KG1 (cell line): ENCODE results near the gene PTPN5.
A peak's percentile ranks its signal among the peaks of the same experiment; 100 is the strongest.
"Not testable (repeated sequence)": the region's sequence is repeated elsewhere in the genome, so short reads cannot be mapped to it uniquely, and the experiment has no call there.

Experiments
- DNase-seq: peaks from one replicate; lab custom pipeline; 2025; lab: John Stamatoyannopoulos, UW

PTPN5 gene

DNA sequence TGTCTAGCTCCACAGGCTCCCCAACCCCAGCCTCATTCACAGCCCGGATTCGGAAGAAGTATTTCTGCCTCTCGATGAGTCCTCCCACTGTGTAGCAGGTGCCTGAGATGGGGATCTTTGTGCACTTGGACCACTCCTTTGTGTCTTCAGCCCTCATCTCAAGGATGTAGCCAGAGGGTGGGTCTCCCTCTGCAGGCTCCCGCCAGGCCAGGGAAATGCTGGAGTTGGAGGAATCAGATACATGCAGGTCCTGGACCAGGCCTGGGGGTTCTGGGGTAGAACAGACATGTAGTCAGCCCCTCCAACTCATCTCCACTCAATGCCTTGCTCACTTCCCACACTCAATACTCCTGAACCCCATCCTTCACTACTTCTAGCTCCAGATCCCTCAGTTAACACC is 82.2 kb downstream of the PTPN5 start:
- DNase-seq = no peak

DNA sequence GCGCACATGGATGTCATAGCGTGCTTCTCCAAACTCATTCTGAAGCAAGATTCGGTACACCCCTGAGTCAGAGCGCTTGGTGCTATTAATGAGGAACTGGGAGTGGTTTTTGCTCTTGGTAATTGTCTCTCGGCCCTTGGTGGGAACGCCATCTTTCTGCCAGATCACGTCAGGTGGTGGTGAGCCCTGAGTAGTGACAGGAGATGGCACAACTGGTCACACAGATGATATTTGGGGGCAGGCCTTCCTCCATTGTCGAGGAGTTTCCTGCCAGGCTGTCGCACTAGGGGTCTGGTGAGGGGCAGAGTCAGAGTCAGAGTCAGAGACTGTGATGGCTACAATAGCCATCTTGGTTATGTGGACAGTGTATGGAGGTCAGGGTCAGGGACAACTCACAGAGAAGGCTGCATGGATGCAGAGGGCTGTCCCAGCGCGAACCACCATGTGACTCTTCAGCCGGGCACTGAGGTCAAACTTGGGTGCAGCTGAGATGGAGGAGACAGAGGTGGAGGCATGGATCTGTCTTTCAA is 83.7 kb downstream of the PTPN5 start:
- DNase-seq = no peak

DNA sequence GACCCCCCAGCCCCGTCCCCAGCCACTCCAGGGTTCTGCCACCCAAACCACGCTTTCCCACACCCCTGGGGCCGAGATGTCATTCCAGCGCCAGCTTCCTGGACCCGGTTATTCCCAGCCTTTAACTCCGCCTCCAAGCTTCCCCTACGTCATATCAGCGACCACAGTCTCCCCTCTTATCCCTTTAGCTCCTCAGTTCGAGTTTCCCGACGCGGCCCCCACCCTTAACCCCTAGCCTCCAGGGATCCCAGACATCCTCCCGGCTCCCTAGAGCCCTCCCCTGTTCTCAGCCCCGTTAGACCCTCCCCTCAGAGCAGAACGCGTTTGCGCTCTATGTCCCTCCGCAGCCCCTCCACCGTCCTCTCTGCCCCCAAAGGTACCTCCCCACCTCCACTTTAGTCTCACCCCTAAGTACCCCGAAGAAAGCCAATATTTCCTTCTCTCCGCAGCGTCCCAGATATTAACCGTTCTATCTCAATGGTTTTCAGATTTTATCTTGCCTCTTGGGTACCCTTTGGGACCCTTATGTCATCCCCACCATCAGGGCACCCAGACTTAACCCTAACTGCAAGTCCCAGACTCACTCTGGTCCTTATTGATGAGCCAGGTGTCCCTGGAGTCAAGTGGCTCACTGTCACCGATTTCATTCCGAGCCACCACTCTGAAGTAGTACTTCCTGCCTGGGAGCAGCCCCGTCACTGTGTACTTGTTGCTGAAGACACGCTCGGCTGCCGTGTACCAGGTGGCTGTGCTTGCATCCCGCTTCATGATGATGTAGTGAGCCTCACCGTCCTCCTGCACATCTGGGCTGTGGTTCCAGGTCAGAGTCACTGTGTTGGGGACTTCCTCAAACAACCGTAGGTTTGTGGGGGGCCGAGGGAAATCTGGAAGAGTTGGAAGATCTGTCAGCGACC is 85.0 kb downstream of the PTPN5 start:
- DNase-seq = no peak

DNA sequence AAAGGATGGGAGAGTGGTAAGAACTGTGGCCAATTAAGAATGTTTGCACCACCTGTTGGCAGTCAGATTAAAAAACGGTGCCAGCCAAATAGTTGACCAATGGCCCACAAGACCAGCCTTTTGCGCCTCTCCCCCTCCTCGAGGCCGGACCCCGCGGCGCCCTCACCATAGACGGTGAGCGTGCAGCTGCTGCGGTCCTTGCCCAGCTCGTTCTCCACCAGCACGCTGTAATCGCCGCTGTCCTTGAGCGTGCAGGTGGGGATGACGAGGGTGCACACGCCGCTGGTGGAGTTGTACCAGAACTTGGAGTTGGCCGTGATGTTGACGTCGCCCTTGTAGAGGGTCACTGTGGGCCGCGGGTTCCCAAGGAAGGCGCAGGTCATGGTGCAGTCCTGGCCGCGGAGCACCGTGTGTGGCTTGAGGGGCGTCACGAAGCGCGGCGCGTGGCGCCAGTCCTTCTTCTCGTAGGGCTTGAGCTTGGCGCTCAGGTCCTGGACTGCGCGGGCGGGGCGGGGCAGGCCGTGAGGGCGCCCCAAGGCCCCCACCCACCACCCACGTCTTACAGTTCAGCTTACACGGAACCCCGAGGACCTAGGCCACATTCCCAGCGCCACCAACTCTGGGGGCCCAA is 85.8 kb downstream of the PTPN5 start:
- no peak for DNase-seq

DNA sequence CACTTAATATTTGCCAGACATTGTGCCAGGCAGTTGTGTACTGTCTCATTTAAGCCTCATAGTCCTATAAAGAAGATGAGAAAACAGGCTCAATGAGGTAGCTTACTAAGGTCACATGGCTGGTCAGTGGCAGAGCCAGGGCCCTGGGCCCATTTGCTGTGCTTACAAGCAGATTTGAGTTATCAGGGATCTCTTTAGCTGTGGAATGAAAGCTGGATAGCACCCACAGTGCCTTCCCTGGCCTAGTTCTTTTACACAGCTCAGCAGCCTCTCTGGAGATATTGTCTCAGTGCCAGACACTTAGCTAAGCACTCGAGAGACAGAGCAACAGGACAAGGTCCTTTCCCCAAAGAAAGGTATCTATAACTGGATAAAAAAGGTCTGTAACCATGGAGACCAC is 86.9 kb downstream of the PTPN5 start:
- DNase-seq = no peak

DNA sequence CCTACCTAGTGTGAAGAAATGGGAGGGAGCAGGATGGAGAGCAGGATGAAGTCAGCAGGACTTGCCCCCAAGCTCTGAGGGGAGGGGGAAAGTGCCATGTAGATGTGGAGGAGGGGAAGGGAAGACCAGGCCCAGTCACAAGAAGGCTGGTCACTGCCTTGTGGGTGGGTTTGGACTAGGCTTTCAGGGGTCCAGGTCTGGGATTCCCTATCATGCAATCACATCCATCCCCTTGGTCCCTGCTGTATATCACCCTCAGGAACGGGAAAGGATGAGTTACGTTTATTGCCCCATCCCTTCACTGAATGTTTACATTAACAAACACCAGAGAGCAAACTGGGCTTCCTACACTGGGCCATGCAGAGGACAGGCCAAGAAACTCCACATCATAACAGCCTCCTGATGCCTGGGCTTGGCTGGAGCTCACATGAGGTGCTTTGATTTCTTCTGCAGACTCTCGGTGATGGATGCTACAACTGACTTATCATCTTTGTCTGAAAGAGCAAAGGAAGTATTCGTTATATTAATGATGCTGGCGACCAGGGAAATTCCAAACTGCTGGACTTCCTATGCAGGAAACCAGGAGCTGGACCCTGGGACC is 87.5 kb downstream of the PTPN5 start:
- no peak for DNase-seq

DNA sequence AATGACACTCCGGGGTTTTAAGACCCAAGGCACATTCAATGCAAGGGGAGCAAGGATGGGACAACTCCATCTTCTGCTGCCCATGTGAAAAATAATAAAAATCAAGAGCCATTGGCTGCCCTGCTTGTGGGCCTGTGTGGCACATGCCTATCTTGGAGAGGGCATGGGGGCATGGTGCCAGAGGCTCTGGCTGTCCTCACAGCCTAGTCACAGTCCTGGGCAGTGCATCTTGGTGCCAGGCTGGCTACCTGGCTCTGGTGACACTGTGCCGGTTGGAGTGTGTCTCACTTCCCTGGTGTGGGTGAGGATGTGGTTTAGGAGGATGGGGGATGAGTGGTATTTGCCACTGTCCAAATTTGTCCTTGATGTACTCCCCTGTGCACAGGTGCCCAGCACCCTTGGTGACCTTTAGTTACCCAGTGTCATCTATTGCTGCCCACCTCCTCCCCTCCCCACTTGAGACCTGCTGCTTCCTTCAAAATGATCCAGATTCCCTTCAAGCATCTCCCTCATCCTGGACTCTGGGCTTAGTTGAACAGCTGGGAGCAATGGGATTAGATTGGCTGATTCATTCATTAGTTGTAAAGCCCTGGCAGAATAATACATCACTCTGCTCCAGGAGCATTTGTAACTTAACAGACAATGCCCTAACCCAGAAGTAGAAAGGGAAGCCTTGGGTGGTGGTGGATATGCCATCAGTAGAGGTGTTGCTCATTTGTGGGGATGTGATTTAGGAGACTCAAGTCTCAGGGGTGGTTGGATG is 88.4 kb downstream of the PTPN5 start:
- no peak for DNase-seq

DNA sequence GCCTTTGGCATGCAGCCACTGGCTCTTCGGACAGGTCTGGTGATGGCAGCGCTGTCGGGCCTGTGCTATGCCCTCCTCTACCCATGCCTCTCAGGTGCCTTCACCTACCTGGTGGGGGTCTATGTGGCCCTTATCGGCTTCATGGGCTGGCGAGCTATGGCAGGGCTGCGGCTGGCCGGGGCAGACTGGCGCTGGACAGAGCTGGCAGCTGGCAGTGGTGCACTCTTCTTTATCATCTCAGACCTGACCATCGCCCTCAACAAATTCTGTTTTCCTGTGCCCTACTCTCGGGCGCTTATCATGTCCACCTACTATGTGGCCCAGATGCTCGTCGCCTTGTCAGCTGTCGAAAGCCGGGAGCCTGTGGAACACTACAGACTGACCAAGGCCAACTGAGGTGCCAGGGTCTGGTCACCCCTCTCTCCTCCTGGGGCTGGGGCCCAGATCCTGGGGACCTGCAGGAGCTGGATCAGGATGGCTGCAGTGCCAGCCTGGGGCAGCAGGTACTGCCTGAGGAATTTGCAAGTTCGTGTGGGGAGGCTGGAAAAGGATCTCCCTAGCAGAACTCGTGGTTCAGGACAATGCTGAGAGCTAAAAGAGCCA is 89.9 kb downstream of the PTPN5 start:
- DNase-seq = no peak

DNA sequence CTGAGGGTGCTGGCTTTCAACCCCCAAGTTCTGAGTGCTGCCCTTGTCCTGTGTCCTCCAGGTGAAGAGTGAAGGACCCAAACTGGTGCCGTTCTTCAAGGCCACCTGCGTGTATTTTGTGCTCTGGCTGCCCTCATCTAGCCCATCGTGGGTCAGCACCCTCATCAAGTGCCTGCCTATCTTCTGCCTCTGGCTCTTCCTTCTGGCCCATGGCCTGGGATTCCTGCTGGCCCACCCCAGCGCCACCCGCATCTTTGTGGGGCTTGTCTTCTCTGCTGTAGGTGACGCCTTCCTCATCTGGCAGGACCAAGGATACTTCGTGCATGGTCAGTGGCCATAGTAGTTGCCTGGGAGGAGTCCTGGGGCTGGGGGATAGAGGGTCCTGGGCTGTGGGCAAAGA is 90.7 kb downstream of the PTPN5 start:
- no peak for DNase-seq

DNA sequence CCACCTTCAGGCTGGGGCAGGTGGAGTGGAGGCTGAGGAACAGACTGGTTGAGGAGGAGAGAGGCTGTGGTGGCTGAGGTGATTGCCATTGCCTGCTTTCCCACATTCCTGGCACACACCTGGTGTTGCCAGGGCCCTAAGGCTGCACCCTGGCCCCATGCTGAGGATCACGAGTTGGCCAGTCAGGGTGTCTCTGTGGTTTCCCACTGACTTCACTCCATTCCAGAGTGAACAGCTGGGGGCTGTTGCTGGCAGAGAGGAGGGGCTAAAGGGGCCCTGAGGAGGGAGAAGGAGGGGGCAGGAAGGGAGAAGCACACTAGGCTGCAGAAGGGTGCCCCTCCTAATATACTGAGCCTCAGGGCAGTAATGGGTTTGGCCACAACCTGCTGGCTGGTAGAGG is 91.2 kb downstream of the PTPN5 start:
- no peak for DNase-seq

DNA sequence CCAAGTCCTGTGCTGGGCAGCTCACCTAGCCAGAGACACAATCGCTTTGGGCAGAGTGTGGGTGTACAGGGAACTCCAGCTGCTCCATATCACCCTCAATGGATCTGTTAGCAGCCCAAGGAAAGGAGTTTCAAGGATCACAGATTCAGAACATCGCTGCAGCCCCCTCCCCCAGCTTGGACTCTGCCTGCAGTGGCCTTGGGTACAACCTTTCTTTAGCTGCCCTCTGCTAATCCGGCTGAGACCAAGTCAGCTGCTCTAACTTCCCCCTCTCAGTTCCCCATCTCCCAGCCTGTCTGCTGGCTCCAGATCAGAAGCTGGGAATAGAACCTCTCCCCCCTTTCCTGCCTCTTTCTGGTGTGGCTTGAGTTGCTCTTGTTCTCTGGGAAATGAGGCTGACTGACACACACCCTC is 91.7 kb downstream of the PTPN5 start:
- DNase-seq = no peak

DNA sequence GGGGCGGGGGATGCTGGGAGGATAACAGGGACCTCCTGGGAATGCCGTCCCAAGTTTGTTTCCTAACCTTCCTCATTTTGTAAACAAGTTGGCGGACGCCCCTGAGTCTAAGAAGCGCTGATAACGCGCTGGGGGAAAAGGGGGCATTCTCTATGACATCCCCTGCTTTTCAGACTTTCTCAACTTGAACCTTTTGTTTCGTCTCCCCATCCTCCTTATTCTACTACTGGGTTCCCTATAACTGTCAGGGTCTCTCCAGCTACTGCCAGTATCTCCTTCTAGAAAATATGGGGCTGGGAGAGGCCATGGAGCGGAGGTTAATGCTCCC is 92.4 kb downstream of the PTPN5 start:
- DNase-seq = no peak

DNA sequence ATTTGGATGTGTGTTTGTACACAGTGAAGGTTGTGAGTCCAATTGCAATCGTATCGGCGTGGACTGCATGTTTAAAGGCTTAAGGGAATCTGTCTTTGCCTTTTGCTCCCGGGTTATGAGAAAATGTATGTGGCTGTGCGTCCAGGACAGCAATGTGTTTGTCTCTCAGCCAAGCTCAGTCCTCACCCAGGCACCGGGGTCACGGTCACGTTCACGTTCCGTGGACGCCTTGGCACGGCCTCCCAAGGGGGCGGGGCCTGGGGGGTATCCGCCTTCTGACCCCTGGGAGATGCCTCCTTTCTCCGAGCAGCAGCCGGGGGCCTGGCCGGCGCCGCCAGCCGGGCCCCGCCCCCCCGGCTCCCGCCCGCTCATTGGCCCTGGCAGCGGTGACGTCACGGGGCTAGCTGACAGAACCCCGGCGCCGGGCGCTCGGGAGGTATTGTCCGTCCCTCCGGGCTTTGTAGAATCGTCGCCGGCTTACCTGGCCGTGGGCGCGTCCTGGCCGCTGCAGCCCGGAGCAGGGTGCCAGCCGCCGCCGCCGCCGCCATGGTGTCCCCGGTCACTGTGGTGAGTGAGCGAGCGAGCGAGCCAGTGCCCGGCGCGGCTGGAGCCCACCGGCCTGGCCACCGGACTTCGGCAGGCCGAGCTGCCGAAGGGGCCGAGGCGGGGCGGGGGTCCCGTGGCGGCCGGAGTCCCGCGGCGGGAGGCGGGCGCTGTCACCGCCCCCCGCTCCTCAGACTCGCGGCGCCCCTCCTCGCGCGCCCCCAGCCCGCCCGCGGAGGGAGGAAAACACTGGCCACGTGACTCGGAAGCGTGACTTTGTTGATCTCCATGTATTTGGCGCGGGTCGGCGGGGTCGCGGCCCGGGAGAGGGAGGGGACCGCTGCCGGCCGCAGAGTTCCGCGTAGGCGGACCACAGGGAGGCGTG is 93.0 kb downstream of the PTPN5 start, which contains the start of gene TMEM86A:
TMEM86A (plus strand) TSS at position 439 of the 928 bp plus-strand sequence; CDS start at position 547, 108 bp downstream.
- DNase-seq = peak; percentile 7

DNA sequence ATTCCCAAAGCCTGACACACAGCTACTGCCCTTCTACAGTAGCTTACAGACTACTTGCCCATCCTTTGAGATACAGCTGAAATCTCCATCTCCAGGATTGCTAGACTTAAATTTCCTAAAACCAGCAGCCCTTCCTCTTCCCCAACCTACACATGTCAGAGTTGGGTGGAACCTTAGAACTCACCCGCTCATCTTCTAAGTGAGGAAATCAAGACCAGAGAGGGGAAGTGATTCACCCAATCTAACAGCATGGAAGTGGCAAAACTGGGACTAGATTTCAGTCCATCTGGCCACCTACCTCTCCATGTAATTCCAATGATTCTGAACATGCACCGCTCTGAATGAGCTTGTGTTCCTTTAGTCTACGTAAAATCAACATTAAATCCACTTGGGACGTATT is 94.0 kb downstream of the PTPN5 start:
- no peak for DNase-seq

DNA sequence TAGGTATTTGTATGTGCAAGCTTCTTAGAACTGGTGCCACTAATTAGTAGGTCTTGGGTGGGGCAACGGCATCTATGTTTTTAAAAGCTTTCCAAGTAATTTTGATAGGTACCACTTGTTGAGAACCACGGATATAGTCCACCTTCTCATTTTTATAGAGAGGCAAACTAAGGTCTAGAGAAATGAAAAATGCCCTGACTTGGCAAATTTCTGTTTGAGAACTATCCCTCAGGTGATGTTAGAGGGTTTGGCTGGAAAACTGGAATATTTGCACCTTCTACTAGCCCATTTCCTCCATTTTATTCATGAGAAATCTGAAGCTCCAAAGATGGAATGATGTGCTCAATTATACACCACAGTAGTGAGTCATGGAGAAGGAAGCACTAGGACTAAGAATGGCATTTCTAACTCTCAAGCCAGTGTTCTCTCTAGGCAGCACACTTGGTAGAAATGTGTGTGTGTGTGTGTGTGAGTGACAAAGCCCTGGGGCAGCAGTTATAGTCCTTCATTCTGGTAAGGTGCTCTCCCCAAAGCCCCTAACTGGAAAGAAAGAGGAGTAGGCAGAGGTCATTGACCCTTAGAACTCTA is 94.9 kb downstream of the PTPN5 start:
- no peak for DNase-seq

DNA sequence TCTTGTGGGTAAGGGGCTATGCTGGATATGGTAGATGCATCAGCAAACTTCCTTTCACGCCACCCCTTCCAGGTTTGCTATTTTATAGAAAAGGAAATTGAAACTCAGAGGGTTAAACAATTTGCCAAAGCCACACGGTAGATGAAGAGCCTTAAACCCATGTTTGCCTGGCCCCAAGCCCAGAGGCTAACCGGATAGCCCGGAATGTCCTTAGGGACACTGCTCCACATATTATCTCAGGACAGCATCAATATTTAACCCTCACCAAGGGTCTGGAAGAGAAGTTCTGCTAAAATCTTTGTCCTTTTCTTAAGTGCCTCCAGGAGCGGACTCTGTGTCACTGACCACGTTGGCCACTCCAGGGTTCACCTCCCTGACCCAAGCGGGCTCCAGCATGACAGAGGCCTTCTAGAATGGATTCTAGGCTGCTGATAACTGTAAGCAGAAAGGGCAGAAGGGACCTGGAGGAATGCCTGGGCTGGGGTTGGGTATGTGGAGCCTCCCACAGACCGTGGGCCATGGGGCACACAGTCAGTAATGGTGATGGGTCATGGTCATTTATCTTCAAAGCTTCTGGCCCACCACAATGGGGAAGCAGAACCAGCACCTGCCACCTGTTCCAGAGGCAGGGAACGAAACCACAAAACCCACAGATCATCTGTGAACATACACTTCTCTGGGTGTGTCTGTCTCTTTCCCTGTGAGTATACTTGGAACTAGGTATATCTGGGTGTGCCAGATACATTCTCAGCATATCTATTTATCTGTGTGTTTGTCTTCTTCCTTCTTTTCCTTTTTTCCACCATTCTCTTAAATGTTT is 98.4 kb downstream of the PTPN5 start:
- DNase-seq = no peak

DNA sequence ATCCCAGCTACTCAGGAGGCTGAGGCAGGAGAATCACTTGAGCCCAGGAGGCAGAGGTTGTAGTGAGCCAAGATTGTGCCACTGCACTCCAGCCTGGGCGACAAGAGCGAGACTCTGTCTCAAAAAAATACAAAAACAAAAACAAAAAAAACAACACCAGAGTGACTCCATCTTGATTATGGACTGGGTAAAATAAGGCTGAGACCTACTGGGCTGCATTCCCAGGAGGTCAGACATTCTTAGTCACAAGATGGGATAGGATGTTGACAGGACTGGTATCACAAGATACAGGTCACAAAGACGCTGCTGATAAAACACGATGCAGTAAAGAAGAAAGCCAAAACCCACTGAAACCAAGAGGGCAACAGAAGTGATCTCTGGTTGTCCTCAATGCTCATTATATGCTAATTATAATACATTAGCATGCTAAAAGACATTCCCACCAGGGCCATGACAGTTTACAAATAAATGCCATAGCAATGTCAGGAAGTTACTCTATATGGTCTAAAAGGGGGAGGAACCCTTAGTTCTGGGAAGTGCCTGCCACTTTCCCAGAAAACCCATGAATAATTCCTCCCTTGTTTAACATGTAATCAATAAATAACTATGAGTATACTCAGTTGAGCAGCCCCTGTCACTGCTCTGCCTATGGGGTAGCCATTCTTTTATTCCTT is 100.0 kb downstream of the PTPN5 start:
- DNase-seq = not testable (repeated sequence)

DNA sequence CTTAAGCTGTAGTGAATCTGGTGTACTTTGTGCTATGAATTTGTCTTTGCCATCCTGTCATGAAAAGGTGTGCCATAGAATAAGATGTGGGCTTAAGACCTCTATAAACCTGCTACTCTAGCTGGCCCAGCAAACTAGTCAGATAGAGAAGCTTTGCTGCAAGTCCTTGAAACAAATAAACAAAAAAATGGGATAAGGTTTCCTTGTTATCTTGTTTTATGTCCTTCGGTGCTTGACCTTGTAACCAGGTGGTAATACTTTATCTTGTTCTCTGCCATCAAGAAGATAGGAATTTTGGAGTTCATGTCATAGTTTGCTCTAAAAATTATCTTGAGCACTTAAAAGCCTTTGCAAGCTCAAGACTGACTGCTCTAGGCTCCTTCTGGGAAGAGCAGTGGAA is 107.3 kb downstream of the PTPN5 start:
- DNase-seq = no peak

DNA sequence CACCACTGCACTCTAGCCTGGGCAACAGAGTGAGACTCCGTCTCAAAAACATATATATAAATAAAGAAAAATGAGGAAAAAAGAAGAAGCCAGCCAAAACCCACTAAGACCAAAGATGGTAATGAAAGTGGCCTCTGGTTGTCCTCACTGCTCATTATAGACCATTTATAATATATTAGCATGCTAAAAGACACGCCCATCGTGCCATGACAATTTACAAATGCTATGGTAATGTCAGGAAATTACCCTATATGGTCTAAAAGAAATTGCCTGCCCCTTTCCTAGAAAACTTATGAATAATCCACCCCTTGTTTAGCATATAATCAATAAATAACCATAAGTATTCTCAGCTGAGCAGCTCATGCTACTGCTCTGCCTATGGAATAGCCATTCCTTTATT is 109.1 kb downstream of the PTPN5 start:
- DNase-seq = no peak
